GM12874 (cell line): ENCODE results near the gene KAZALD1.

ENCODE experiments used
- TF ChIP-seq, protein P1 (sequence below): IDR thresholded peaks from 2 replicates; pipeline ENCODE4 v1.5.1; 2011; ENCODE audit warnings: low read depth, mild to moderate bottlenecking, control low read depth, low read length, moderate library complexity; ENCODE audit not compliant: insufficient read depth

The KAZALD1 gene

DNA sequence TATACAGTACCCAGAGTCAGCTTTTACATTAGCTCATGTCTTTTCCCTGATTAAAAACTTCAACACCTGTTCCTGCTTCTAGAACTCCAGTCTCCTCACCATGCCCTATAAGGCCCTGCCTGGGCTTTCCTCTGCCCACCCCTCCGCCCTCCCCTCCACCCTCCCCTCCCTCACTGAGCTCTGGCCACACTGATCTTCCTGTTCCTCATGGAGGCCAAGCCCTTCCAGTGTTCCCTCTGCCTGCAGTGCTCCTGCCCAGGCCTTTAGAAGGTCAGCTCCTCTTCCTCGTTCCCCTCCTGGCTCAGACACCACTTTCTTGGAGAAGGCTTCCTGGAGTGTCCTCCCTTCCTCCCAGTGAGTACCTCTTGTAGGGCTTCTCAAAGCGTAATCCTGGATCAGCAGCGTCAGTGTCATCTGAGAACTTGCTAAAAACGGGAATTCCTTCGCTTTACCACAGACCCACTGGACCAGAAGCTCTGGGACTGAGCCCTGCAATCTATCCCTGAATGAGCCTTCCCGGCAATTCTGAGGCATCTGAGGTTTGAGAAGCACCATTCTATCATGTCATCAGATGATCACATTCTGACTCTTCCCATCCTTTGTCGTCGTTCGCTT lies 34.6 kb upstream of the KAZALD1 start:
- TF ChIP-seq, protein P1, sequence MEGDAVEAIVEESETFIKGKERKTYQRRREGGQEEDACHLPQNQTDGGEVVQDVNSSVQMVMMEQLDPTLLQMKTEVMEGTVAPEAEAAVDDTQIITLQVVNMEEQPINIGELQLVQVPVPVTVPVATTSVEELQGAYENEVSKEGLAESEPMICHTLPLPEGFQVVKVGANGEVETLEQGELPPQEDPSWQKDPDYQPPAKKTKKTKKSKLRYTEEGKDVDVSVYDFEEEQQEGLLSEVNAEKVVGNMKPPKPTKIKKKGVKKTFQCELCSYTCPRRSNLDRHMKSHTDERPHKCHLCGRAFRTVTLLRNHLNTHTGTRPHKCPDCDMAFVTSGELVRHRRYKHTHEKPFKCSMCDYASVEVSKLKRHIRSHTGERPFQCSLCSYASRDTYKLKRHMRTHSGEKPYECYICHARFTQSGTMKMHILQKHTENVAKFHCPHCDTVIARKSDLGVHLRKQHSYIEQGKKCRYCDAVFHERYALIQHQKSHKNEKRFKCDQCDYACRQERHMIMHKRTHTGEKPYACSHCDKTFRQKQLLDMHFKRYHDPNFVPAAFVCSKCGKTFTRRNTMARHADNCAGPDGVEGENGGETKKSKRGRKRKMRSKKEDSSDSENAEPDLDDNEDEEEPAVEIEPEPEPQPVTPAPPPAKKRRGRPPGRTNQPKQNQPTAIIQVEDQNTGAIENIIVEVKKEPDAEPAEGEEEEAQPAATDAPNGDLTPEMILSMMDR = no peak

DNA sequence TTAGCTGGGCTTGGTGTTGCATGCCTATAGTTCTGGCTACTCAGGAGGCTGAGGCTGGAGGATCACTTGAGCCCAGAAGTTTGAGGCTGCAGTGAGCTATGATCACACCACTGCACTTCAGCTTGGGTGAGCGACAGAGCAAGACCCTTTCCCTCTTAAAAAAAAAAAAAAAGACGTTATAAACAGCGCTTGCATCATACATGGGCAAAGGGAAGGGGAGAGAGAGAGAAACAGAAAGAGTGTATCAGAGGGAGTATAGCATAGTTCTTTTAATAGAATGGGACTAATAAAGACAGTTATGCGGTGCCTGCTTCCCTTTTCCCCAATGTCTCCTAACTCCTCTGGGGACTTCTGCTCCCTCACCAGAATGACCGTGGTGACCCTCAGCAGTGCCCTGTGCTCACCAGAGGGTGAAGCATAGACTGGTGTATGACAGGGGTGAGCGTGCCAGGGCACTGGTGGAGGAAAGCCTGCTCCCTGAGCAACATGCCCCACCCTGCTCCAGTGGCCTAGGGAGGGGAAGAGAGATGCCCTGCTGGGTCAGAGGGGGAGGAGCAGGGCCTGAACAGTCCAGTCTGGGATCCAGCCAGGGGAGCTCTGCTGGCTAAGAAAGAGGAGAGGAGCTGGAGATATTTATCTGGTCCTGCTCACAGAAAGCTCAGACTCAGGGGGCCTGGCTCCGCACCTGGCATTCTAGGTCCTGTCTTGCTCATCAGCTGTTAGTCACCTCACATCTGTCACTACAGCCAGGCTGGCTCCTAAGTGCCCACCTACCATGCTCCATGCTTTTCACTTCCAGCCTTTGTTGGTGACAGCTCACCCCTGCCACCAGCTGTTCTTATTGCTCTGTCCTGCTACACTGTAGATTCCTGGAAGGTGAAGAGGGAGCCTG lies 33.1 kb upstream of the KAZALD1 start:
- TF ChIP-seq, protein P1 = no peak

DNA sequence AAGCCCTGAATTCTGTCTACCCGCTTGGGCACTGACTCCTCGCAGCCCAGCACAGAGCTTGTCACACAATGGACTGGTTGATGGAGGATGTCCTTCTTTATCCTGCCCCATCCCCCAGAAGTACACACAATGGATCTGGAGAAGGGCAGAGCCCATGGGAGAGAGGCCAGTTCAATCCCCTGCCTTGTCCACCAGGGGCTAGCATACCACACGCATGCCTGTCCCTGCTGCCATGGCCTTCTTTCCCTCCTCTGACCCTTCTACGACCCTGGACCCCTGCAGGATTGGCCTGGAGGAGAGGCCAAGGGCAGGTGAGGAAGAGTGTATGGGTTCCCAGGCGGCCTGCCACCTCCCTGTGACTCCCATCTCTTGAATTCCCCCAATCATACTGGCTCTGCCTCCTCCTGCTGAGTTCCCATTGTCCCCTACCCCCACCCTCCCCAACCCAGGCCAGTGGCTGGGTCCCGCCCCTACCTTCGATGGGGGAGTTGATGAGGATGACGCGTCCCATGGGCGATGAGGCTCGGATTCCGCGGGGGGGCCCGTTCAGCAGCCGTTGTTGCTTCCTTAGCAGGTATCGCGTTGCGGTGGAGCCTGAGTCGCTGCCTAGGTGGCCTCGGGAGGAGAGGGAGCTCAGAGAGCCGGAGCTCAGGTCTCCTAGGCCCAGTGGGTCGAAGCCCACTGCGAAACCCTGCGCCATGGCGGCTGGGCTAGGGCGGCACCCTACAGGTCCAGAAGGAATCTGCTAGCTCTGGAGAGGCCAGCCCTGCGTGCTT lies 32.1 kb upstream of the KAZALD1 start:
- TF ChIP-seq, protein P1 = no peak

DNA sequence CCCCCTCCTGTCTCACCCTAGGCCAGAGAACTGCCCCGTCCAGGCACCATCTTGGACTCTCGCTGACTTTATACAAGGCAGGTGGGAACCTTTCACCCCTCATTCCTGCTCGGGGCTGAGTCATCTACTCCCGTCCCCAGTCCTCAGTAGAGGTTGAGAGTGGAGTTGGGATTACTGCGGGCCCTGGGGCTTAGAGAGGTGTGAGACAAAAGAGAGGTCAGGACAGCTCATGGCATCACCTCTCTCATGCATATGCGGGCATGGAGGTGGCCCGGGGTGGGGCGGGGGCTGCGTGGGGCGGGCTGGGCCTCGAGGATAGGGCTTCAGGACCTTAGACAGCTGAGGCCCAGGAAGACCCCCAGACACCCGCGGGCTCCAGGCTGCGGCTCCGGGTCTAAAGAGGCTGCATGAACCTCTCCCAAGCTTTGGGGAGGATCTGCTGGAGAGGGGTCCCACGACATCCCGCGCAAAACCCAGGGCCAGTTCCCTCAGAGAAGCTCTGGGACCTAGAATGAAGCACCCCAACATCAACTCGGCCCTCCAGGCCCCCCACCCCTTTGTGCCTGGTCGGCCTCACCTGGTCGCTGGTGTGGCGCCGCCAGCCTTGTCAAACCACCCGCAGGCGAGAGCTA lies 31.2 kb upstream of the KAZALD1 start:
- TF ChIP-seq, protein P1 = no peak

DNA sequence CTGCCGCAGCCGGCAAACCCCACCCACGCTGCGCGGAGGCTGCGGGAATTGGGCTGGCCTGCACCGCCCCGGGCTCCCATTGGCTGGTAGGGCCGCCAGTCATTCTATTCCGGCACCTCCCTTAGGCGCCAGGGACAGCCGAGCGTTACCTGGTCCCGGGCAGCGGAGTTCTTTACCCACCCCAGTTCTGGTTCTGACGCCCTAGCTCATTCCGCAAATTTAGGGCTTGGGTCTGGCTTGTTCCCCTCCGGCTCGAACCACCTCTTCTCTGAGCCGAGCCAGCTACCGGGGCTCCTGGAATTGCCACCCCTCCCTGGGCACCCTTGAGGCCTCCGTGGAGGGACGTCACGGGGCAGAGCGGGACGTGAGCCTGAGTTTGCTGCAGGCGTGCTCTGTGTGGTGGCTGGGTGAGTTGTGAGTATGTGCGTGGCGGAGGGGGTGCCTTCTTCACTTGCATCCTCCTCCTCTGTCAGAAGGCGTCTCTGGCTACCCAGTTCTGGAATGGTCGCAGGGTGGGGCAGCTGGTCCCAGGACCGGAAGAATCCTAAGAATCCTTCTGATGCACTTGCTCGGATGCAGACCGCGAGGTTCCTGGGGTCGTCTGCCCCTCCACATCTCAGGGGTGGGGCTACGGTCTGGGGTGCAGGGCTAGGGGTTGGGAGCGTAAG lies 30.5 kb upstream of the KAZALD1 start, which contains the start of the genes PDZD7 and SFXN3:
Gene PDZD7 (minus strand): TSS at position 2 of the 668 bp plus-strand sequence. CDS start 910 bp downstream, outside the sequence.
Gene SFXN3 (plus strand): TSS at position 107 of the 668 bp plus-strand sequence. CDS start 3,461 bp downstream, outside the sequence.
- TF ChIP-seq, protein P1 = no peak

DNA sequence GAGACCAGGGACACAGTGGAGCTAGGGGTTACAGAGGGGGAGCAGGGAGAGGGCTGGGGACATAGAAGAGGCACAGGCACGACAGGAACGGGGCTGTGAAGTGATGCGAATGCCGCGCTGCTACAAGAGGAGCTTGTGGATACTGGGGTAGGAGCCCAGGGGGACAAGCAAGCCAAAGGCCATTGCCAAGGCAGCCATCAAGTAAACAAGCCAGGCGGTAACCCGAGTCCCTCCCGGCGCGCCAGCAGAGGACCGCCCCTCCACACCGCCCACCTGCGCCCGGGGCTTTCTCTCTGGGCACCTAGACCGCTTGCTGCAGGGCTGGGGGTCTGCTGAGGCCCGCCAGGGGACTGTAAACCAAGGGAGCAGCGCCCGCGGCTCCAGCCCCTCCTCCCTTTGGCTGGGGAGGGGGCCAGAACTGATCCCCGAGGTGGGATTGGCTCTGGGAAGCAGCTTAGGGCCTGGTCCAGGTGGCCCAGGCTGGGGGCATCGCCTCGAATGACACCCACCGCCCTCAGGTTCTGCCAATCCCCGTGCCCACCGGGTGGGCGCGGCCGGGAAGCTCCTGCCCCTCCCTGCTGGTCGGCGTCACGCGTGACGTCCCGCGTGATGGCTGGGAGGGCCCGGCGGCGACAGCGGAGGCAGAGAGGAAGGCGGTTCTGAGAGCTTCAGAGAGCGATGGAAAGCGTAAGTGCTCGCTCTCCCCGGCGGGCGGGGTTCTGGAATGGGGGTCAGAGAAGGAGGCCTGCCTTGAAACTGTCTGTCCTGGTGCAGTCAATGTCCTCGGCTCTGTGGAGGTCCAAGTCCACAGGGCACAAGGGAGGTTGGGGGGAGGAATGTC lies 29.8 kb upstream of the KAZALD1 start:
- TF ChIP-seq, protein P1 = no peak
